Left lung (tissue), 10 donors: ENCODE data around the gene MCTS1. TPM values are rescaled to one million over a fixed set of nuclear protein-coding genes. Genes with fewer than 3 reads are reported as not detected.

Experiments
- ATAC-seq: fragments of 200-7000 bp; cut with Tn5 transposase; one replicate; pipeline ENCODE4 v1.9.1; 2020; ENCODE audit warnings: moderate library complexity
- DNase-seq, 4 donors: peaks; one replicate each; pipeline ENCODE4 v3.0.0-alpha.2; 2013 to 2020
- H3K27ac ChIP-seq, 2 donors: fragments of 200-600 bp; sonication (generic) in 1 of 2; one replicate each; pipeline versions ENCODE4 v1.5.0 to v1.8.0; 2020 to 2021
- H3K27me3 ChIP-seq, 2 donors: fragments of 200-600 bp; sonication (generic) in 1 of 2; one replicate each; pipeline versions ENCODE4 v1.5.0 to v1.8.0; 2020 to 2021
- H3K36me3 ChIP-seq, 2 donors: fragments of 200-600 bp; sonication (generic) in 1 of 2; one replicate each; pipeline versions ENCODE4 v1.5.0 to v1.8.0; 2020 to 2021
- H3K4me1 ChIP-seq, 2 donors: fragments of 200-600 bp; one replicate each; pipeline ENCODE4 v1.8.0; 2021
- H3K4me3 ChIP-seq, 2 donors: fragments of 200-600 bp; sonication (generic) in 1 of 2; one replicate each; pipeline versions ENCODE4 v1.5.0 to v1.8.0; 2020 to 2021; ENCODE audit warnings: mild to moderate bottlenecking in 1 of 2
- H3K9me3 ChIP-seq, 2 donors: fragments of 200-600 bp; sonication (generic) in 1 of 2; one replicate each; pipeline versions ENCODE4 v1.5.0 to v1.8.0; 2020 to 2021
- CTCF ChIP-seq, 2 donors: fragments of 200-600 bp; sonication (generic) in 1 of 2; IDR thresholded peaks; one replicate each; pipeline versions ENCODE4 v1.5.0 to v1.8.0; 2021; ENCODE audit warnings: antibody characterized with exemption in 2 of 2
- intact Hi-C, 2 donors: fragments of 100-400 bp; cut with DNase I; formaldehyde crosslinking; loops; one replicate each; pipeline versions ENCODE4 v1.11.2 to v1.14.2; 2022
- polyA plus RNA-seq, 6 donors: library from polyadenylated mRNA; unstranded; fragments of 120-200 nt; gene quantifications; one replicate each; pipeline ENCODE4 v1.2.1, GENCODE V29; 2013; ENCODE audit not compliant: insufficient read length in 6 of 6
- total RNA-seq, 2 donors: library from RNA; stranded (reverse); fragmentation: NEBNext Ultra II Directional; extraction: Animal tissue kit (Norgen Biotek cat#: 25700); gene quantifications; one replicate each; pipeline ENCODE4 v1.2.1, GENCODE V29; 2021
- donor health status: DM: no; HTN: yes; CAD: no.
- donor health status: DM: no; HTN: no; CAD: no.

Gene MCTS1
- total and polyA plus RNA-seq, 8 donors = 37.3 to 59.8 (median 53.7) TPM

DNA sequence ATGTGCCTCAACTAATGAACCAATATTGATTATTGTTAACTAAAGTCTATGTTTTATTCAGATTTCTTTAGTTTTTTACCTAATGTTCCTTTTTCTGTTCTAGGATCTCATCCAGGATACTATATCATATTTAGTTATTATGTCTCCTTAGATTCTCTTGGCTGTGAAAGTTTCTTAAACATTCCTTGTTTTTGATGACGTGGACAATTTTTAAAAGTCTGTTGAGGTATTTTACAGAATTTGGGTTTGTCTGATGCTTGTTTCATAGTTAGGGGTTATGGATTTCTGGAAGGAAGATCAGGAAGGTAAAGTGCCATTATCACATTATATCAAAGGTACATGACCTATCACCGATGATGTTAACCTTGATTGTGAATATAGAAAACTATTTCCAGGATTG lies 18.2 kb upstream of the MCTS1 start:
- H3K4me3 ChIP-seq = no peak overlapping the region
- H3K9me3 ChIP-seq = no peaks in the 10 kb centered on the region
- H3K36me3 ChIP-seq = no peaks in the 10 kb centered on the region
- no peak overlapping the region for H3K27ac ChIP-seq
- no peaks in the 10 kb centered on the region for H3K4me1 ChIP-seq
- DNase-seq (no peak), ATAC-seq (no peak)
- intact Hi-C loops = no loop called here
- H3K27me3 ChIP-seq = no peaks in the 10 kb centered on the region
- no peak for TF ChIP-seq CTCF (IDR thresholded peaks at IDR 0.05)

DNA sequence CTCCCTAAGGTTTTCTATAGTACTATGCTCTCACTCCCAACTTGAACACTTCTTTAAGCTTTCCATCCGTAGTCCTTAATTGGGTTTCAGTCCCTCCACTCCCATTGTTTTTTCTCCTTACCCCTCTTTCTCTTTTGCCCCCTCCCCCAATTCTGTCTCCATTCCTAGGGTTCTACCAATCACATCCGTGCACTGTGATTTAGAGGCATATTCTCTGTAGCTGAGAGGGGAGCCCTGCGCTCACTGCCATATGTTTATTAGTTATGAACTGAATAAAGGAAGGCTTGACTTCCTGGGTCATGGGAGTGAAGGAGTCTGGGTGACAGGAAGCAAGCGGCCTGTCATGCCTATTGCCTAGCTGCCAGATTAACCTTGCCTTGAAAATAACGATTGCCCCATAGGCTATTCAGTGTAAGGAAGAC lies 471 bp downstream of the MCTS1 start:
- peak overlapping the region; percentile 37 to 63 for H3K4me3 ChIP-seq
- TF ChIP-seq CTCF (IDR thresholded peaks at IDR 0.05) = no peak

DNA sequence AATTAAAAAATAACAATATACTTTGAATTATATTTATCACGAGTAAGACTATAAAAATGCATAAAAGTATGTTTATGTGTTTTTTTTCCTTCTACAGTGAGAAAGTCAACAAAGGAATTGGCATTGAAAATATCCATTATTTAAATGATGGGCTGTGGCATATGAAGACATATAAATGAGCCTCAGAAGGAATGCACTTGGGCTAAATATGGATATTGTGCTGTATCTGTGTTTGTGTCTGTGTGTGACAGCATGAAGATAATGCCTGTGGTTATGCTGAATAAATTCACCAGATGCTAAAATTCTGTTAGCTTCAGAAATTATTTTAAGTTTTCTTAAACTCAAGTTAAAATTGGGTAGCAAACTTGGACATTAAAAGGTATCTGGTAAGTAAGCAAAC lies 8.2 kb downstream of the MCTS1 start:
- H3K4me1 ChIP-seq = no peaks in the 10 kb centered on the region
- ATAC-seq = no peak
- no peak overlapping the region for H3K27ac ChIP-seq
- DNase-seq = no peak
- TF ChIP-seq CTCF (IDR thresholded peaks at IDR 0.05) = no peak
- no peaks in the 10 kb centered on the region for H3K9me3 ChIP-seq
- no peak overlapping the region for H3K4me3 ChIP-seq
- intact Hi-C loops = no loop called here
- H3K27me3 ChIP-seq = no peaks in the 10 kb centered on the region
- H3K36me3 ChIP-seq = peaks cover 0 to 29% of the 10 kb centered on the region in 2 donors

More for the DNA sequence above, 471 bp downstream of the MCTS1 start:
- DNase-seq (peak in 1 of 4 donors; percentile 32), ATAC-seq (peak; percentile 77)
- Histone ChIP-seq H3K9me3 (no peaks in the 10 kb centered on the region), H3K27me3 (no peaks in the 10 kb centered on the region), H3K4me1 (peaks cover 0 to 3% of the 10 kb centered on the region in 2 donors), H3K36me3 (peaks cover 0 to 6% of the 10 kb centered on the region in 2 donors), H3K27ac (peak overlapping the region; percentile 85 to 91)
- intact Hi-C loops = no loop called here

GRCh38 chrX:120614816-120615215 lies 10.9 kb downstream of the MCTS1 start:
- H3K27ac ChIP-seq = no peak overlapping the region
- no peak overlapping the region for H3K4me3 ChIP-seq
- ATAC-seq (no peak), DNase-seq (no peak)
- H3K27me3 ChIP-seq = no peaks in the 10 kb centered on the region
- intact Hi-C loops = no loop called here
- peaks cover 0 to 26% of the 10 kb centered on the region in 2 donors for H3K36me3 ChIP-seq
- no peak for TF ChIP-seq CTCF (IDR thresholded peaks at IDR 0.05)
- no peaks in the 10 kb centered on the region for H3K4me1 ChIP-seq
- no peaks in the 10 kb centered on the region for H3K9me3 ChIP-seq

DNA sequence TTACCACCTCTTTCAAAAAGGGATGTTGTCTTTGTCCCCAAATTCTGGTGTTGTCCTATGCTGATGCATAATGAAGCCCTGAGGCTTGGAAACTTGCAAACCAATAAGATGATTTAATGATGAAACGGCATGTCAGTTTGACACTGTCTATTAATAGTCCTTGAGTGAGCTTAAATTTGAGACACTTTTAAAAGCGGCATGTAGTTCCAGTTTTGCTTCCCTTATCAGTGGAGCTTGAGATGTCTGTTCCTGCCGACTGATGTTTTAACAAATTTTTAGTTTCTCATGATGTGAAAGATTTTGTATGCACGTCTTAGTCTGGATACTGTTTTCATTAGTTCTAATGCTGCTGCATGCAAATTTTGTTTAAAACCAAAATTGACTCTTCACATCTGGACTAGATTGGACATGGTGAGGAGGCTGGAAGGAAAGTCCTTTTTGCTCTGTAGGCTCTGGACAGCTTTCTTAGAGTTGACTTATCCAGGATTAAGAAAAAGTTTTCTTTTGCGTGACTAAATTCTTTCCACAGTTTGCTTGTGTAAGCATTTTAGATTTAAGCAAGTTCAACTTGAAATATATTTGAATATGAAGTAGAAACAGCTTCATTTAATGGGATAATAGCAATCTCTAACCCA lies 14.2 kb downstream of the MCTS1 start:
- Histone ChIP-seq H3K9me3 (no peaks in the 10 kb centered on the region), H3K4me1 (no peaks in the 10 kb centered on the region), H3K27me3 (no peaks in the 10 kb centered on the region), H3K4me3 (no peak overlapping the region), H3K36me3 (peaks cover 0 to 15% of the 10 kb centered on the region in 2 donors), H3K27ac (no peak overlapping the region)
- intact Hi-C loops = no loop called here
- no peak for ATAC-seq
- no peak for TF ChIP-seq CTCF (IDR thresholded peaks at IDR 0.05)
- no peak for DNase-seq
